Breast epithelium (tissue), 4 donors: ENCODE data around the gene TRPM3. TPM values are rescaled to one million over a fixed set of nuclear protein-coding genes. Genes with fewer than 3 reads are reported as not detected.
"Not testable (repeated sequence)": the region's sequence is repeated elsewhere in the genome, so short reads cannot be mapped to it uniquely, and the experiment has no call there.

Source experiments
- DNase-seq, 2 donors: peaks; one replicate each; pipeline ENCODE4 v3.0.0-alpha.2; 2019; ENCODE audit warnings: low spot score in 2 of 2
- H3K27ac ChIP-seq, 2 donors: fragments of 200-600 bp; sonication (generic) in 1 of 2; one replicate each; pipeline ENCODE4 v1.5.1; 2016 to 2019; ENCODE audit warnings: mild to moderate bottlenecking in 1 of 2
- H3K27me3 ChIP-seq, 2 donors: fragments of 200-600 bp; sonication (generic) in 1 of 2; one replicate each; pipeline versions ENCODE4 v1.5.1 to v1.6.0; 2017 to 2019; ENCODE audit warnings: control low read depth in 1 of 2, mild to moderate bottlenecking in 1 of 2
- H3K36me3 ChIP-seq: fragments of 200-600 bp; one replicate; pipeline ENCODE4 v1.5.1; 2019
- H3K4me1 ChIP-seq, 2 donors: fragments of 200-600 bp; sonication (generic); one replicate each; pipeline ENCODE4 v1.5.1; 2016 to 2019; ENCODE audit warnings: control low read depth in 1 of 2
- H3K4me3 ChIP-seq, 3 donors: fragments of 200-600 bp; sonication (generic); 1 replicate in 2 of 3; 2 replicates in 1 of 3; pipeline ENCODE4 v1.5.1; 2016 to 2019; ENCODE audit warnings: mild to moderate bottlenecking in 3 of 3, moderate library complexity in 2 of 3
- H3K9me3 ChIP-seq, 2 donors: fragments of 200-600 bp; sonication (generic) in 1 of 2; one replicate each; pipeline ENCODE4 v1.5.1; 2016 to 2019; ENCODE audit warnings: control low read depth in 1 of 2
- POLR2A ChIP-seq: fragments of 450-650 bp; IDR thresholded peaks from one replicate; pipeline ENCODE4 v1.6.1; 2016; ENCODE audit warnings: antibody characterized with exemption, mild to moderate bottlenecking, moderate library complexity
- POLR2AphosphoS5 ChIP-seq, 3 donors: sonication (generic); formaldehyde crosslinking; IDR thresholded peaks; one replicate each; pipeline ENCODE4 v1.6.1; 2017; ENCODE audit warnings: antibody characterized with exemption in 3 of 3
- intact Hi-C: fragments of 100-400 bp; cut with DNase I; formaldehyde crosslinking; loops from one replicate; pipeline ENCODE4 v1.15.1; 2023; ENCODE audit warnings: low total_unique reads
- total RNA-seq, 3 donors: library from RNA; depleted of rRNA; stranded (reverse); fragments of >200 nt; gene quantifications; one replicate each; pipeline ENCODE4 v1.1.0, GENCODE V29; 2016
- TF ChIP-seq, protein P1 (sequence below), 3 donors: fragments of 450-650 bp; IDR thresholded peaks; one replicate each; pipeline ENCODE4 v1.5.1; 2016 to 2017; ENCODE audit warnings: antibody characterized with exemption in 3 of 3, mild to moderate bottlenecking in 3 of 3, moderate library complexity in 3 of 3

TRPM3 gene
- total RNA-seq, 3 donors from 2014 or later, result 0.33 to 0.88 (median 0.64) TPM

DNA sequence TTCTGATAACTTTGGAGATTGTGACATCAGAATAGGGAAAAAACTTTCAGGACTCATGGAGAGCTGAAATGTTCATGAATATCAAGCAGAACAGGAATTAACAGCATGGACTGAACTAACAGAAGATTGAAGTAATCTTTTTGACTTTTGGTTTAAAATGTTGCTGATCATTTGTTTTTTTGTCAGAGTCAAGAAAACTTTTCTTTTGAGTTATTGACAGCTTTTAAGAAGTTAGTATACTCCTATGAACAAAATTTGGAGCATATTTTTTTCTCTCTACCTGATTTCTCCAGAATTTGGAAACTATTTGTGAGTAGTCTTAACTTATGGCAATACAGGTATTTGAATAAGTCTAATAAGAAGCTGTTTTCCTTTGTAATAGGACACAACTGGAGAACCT lies 462.7 kb downstream of the TRPM3 start:
- Histone ChIP-seq H3K27ac (no peak overlapping the region), H3K27me3 (no peaks in the 10 kb centered on the region), H3K4me1 (no peaks in the 10 kb centered on the region), H3K36me3 (no peaks in the 10 kb centered on the region), H3K4me3 (no peak overlapping the region), H3K9me3 (peaks cover 4 to 15% of the 10 kb centered on the region in 2 donors)
- intact Hi-C loops, result no loop called here
- TF ChIP-seq, protein P1, sequence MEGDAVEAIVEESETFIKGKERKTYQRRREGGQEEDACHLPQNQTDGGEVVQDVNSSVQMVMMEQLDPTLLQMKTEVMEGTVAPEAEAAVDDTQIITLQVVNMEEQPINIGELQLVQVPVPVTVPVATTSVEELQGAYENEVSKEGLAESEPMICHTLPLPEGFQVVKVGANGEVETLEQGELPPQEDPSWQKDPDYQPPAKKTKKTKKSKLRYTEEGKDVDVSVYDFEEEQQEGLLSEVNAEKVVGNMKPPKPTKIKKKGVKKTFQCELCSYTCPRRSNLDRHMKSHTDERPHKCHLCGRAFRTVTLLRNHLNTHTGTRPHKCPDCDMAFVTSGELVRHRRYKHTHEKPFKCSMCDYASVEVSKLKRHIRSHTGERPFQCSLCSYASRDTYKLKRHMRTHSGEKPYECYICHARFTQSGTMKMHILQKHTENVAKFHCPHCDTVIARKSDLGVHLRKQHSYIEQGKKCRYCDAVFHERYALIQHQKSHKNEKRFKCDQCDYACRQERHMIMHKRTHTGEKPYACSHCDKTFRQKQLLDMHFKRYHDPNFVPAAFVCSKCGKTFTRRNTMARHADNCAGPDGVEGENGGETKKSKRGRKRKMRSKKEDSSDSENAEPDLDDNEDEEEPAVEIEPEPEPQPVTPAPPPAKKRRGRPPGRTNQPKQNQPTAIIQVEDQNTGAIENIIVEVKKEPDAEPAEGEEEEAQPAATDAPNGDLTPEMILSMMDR (IDR thresholded peaks at IDR 0.05), result no peak
- no peak for TF ChIP-seq POLR2AphosphoS5 (IDR thresholded peaks at IDR 0.05)
- TF ChIP-seq POLR2A, result no peak
- no peak for DNase-seq

DNA sequence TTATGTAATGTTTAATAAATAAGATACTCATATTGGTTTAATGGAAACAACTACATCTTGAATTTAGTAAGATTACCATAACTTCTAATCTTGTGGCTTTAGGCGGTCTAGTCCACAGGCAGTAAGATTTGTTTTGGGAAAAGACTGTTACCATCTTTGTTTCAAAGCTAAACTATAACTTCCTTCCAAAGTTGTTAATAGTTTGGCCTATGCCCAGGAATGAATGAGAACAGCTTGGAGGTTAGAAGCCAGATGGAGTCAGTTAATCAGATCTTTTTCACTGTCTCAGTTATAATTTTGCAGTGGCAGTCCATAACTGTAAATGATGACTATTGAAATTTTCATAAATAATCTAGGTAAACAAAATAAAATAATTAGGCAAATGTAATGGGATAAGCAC lies 465.1 kb downstream of the TRPM3 start:
- Histone ChIP-seq H3K36me3 (no peaks in the 10 kb centered on the region), H3K27me3 (no peaks in the 10 kb centered on the region), H3K9me3 (peaks cover 4 to 16% of the 10 kb centered on the region in 2 donors), H3K27ac (no peak overlapping the region), H3K4me3 (no peak overlapping the region), H3K4me1 (no peaks in the 10 kb centered on the region)
- TF ChIP-seq, protein P1 (IDR thresholded peaks at IDR 0.05), result no peak
- TF ChIP-seq POLR2A (no peak), POLR2AphosphoS5 (IDR thresholded peaks at IDR 0.05) (no peak)
- no peak for DNase-seq
- intact Hi-C loops, result no loop called here

DNA sequence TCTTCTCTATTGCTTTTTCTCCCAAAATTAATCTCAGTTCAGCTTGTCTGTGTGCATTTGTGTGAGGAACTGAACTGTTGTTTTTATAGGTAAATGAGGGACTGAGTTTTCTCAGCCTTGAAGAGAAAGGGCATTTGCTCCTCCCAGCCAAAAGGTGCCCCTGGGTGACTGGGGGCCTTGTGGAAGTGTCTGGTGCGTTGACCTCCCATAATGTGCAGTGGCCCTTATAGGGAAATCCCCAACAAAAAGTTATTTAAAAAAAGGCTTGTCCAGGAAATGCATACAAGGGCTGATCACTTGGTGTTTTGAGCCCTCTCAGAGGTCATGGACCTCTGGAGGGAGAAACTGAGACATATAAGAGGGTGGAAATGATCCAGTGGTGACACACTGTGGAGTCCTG lies 467.3 kb downstream of the TRPM3 start:
- intact Hi-C loops, result no loop called here
- Histone ChIP-seq H3K9me3 (peaks cover 11 to 25% of the 10 kb centered on the region in 2 donors), H3K4me1 (no peaks in the 10 kb centered on the region), H3K27ac (no peak overlapping the region), H3K36me3 (no peaks in the 10 kb centered on the region), H3K4me3 (no peak overlapping the region), H3K27me3 (no peaks in the 10 kb centered on the region)
- TF ChIP-seq POLR2A (no peak), POLR2AphosphoS5 (IDR thresholded peaks at IDR 0.05) (no peak)
- TF ChIP-seq, protein P1 (IDR thresholded peaks at IDR 0.05), result no peak
- no peak for DNase-seq

DNA sequence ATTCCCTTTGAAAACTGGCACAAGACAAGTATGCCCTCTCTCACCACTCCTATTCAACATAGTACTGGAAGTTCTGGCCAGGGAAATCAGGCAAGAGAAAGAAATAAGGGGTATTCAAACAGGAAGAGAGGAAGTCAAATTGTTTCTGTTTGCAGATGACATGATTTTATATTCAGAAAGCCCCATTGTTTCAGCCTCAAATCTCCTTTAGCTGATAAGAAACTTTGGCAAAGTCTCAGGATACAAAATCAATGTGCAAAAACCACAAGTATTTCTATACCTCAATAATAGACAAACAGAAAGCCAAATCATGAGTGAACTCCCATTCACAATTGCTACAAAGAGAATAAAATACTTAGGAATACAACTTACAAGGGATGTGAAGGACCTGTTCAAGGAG lies 476.8 kb downstream of the TRPM3 start:
- H3K4me3 ChIP-seq, H3K27me3 ChIP-seq, H3K27ac ChIP-seq, H3K4me1 ChIP-seq, H3K36me3 ChIP-seq, DNase-seq, intact Hi-C loops: not testable (repeated sequence)
- peaks cover 10 to 16% of the 10 kb centered on the region in 2 donors for H3K9me3 ChIP-seq

DNA sequence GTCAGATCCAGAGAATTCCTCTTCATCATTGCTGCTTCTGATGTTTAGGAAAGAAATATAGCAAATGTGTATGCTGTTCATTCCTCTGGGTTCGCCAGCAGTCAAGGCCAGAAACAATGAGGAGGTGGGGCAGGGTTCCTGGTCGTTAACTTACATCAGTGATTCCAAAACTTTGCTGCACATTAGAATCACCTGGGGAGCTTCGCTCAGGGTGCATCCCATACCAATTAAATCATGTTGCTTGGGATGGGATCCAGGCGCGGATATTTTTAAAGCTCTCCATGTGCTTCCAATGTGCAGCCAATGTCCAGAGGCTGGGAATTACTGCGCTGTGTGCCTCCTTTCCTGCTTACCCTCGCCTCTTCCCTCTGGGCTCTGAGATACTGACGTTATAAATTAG lies 479.1 kb downstream of the TRPM3 start:
- H3K4me1 ChIP-seq, result no peaks in the 10 kb centered on the region
- no peaks in the 10 kb centered on the region for H3K36me3 ChIP-seq
- no peak overlapping the region for H3K4me3 ChIP-seq
- TF ChIP-seq, protein P1 (IDR thresholded peaks at IDR 0.05), result no peak
- TF ChIP-seq POLR2AphosphoS5 (IDR thresholded peaks at IDR 0.05), result no peak
- TF ChIP-seq POLR2A, result no peak
- no peaks in the 10 kb centered on the region for H3K9me3 ChIP-seq
- H3K27me3 ChIP-seq, result no peaks in the 10 kb centered on the region
- H3K27ac ChIP-seq, result no peak overlapping the region
- intact Hi-C loops, result no loop called here
- DNase-seq, result no peak

DNA sequence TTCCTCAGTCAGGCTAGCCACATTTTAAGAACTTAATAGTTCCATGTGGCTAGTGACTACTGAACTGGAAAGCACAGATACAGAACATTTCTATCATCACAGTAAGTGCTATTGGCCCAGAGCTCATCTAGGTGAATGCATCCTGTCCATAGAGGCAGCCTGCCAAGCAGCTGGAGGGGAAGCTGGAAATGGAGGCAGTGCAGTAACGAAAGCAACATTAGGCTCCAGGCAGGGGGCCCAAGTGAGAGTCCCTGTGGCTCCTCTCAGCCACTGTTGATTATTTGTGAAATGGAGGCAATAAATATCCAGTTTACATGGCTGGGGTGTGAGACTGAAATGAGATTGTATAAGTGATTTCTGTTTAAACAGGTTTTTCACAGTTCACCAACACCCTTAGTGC lies 479.8 kb downstream of the TRPM3 start:
- TF ChIP-seq, protein P1 (IDR thresholded peaks at IDR 0.05), result no peak
- TF ChIP-seq POLR2A, result no peak
- no peak for TF ChIP-seq POLR2AphosphoS5 (IDR thresholded peaks at IDR 0.05)
- intact Hi-C loops, result no loop called here
- no peaks in the 10 kb centered on the region for H3K36me3 ChIP-seq
- no peaks in the 10 kb centered on the region for H3K4me1 ChIP-seq
- H3K9me3 ChIP-seq, result no peaks in the 10 kb centered on the region
- no peak for DNase-seq
- H3K4me3 ChIP-seq, result no peak overlapping the region
- H3K27me3 ChIP-seq, result no peaks in the 10 kb centered on the region
- H3K27ac ChIP-seq, result no peak overlapping the region
